ENCODE results near the gene PSMC3.

PSMC3 gene

DNA sequence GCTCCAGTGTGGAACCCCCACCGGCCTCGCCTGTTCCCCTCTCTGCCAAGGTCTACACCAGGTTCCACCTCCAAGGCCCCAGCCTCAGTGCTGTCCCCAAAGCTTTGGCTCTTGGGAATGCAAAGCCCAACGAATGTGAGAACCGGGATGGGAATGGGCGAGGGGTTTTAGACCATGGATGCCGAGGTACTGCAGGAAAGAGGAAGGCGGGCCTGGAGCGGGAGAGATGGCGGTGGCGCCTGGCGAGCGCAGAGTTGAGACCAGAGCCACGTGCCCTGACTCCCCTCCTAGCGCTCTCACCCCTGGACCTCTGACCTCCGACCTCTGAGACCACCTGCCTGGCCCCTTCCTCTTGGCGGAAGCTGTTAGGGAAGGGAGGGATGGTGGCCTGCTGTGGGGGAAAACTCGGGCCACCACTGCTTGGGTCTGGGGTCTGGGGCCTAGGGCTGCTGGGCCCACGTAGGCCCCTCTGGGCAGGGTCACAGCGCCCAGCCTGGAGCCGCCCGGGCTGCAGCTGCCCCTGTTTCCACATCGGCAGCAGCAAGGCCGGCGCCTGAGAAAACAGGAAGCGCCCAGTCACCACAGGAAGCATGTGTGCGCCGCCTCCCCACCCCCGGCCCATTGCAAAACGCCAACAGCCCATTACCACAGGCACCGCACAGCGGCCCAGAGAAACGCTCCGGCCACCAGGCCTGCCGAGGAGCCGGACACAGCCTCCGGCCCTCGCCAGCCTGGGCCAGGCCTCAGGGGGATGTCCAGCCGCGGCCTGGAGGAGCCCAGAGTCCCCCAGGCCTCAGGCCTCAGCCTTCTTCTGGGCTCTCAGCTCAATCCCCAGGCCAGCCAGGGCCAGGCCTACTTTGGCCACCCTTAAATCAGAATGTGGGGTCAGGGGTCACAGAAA, 31.7 kb downstream of the PSMC3 start:
- no peak for DNase-seq (ENCODE audit: low read depth in 2 of 2)

DNA sequence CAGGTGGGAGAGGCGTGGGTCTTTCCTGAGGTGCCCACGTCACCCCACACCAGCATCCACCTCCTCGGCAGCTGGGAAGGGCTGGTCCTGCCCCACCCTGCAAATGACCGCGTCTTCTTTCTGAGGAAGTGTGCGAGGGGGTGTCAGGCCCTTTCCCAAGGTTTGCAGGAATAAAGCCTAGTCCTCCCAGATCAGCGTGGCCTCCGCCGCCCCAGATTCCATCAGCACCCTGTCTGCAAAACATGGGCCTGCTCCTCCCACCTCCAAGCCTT, 32.3 kb downstream of the PSMC3 start:
- DNase-seq (ENCODE audit: low read depth in 2 of 2), result no peak

DNA sequence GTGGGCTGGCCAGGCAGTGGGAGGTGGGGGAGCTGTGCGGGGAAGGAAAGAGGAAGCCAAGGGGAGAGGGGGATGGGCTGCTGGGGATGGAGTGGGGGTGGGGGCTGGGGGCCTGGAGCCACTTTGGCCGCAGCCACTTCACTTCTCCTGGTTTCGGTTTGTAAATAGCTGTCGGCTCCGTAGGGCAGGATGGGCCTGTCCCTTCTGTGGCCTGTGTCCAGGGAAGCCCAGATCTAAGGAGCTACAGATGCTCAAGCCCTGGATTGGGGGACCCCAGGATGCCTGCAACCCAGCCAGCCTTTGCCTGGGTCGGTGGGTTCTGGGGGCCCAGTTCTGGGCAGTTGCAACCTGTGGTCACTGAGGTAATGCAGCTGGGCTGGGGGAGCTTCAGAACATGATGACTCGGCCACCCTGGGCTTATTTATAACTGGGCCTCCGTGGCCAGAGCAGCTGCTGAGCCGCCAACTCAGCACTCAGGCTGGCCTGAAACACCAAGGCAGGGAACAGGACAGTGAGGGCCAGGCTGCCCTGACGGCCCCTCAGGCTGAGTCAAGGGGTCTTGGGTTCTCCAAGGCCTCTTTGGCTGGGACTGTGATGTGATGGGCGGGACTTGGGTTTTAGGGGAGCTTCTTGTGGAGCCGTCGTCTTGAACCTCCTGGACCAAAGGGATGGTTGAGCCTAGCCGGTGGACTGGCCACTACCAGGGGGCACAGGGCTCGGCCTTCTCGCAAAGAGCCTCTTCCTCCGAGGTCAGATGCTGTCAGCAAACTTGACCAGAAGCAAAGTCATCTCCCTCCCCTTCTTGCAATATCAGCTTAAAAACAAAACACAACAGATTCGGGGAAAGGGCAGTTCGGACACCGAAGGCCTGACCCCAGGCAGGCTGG, 32.8 kb downstream of the PSMC3 start:
- no peak for DNase-seq (ENCODE audit: low read depth in 2 of 2)

DNA sequence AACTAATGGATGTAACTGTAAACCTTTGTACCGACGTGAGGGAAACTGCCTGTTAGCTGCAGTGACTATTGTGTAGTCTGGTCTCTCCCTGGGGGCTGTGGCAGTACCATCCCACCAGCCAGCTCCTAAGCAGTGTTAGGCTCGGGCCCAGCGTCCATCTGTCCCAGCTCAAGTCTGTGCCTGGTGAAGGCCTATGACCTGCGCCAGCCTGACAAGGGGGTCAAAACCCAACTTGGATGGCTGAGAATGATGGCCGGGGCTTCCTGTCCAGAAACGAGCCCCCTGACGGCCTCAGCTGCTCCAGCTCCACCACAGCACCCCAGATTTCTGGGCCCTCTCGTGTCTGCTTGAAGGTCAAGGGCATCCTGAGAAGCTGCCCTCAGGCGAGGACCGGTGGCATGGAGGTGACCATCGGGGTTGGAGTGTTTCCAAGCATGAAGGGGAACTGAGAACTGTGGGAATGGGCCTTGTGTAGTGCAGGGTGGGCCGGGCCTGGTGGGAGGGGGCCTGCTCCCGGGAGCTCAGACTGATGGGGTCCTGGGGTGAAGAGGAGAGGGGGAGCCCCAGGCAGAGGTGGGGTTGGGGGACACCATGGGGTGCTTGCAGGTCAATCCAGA, 33.6 kb downstream of the PSMC3 start:
- DNase-seq (ENCODE audit: low read depth in 2 of 2), result no peak

DNA sequence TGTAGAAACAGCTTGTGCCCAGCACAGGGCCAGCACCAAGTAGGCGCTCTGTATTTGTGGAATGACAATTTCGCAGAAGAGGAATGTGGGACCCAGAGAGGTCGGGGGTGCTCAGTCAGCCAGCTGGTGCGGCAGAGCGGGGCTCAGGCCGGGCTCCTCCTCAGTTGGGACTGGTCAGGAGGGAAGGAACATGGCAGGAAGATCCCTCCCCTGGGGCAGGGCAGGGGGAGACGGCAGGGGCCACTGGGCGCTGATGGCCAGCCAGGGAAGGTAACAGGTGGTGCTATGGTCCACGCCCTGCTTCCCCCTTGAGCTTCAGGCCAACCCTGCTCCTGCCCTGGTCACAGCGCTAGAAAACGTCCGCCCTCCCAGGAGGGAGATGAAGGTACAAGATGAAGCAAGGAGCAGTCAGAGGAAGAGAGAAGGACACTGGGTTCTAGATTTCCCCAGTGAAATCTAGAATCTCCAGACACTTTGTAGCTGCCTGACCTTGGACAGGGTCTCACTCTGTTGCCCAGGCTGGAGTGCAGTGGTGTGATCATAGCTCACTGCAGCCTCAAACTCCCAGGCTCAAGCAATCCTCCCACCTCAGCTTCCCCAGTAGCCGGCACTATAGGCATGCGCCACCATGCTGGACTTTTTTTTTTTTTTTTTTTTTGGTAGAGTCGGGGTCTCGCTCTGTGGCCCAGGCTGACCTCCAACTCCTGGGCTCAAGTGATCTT, 34.4 kb downstream of the PSMC3 start:
- DNase-seq (ENCODE audit: low read depth in 2 of 2), result no peak

DNA sequence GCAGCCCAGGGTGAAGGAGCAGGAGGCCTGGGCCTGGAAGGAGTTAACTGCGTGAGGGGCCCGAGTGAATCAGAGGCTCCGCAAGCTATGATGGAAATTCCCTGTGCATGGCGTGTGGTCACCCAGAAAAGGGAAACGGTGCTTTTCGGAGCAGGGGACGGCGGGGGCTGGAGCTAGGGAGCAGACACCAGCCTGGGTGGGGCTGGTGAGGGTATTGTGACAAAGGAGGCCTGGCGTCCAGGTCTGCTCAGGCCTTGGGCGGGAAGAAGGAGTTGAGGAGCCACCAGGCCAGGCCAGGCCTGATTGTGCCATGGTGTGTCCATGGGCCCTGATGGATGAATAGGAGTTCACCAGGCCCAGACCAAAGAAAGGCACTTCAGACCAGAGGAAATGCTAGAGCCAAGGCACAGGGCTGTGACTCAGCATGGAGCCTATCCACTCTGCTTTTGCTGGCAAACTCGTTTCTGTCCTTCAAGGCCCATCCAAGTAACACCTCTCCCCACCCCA, 35.1 kb downstream of the PSMC3 start:
- no peak for DNase-seq (ENCODE audit: low read depth in 2 of 2)

DNA sequence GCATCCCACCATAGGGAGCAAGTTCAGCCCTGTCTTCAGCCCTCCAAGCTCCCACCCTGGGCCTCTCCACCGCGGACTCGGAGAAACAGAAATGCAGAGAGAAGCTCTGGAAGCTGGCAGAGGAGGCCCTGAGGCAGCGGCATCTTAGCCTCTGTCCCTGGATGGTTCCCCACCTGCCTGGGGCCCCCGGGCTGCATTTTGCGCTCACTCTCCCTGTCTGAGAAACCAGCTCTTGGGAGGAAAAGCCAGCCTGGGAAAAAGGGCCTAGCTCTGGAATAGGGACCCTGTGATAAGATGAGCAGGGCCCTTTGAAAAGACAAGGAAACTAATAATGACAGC, 35.8 kb downstream of the PSMC3 start:
- DNase-seq (ENCODE audit: low read depth in 2 of 2), result no peak

DNA sequence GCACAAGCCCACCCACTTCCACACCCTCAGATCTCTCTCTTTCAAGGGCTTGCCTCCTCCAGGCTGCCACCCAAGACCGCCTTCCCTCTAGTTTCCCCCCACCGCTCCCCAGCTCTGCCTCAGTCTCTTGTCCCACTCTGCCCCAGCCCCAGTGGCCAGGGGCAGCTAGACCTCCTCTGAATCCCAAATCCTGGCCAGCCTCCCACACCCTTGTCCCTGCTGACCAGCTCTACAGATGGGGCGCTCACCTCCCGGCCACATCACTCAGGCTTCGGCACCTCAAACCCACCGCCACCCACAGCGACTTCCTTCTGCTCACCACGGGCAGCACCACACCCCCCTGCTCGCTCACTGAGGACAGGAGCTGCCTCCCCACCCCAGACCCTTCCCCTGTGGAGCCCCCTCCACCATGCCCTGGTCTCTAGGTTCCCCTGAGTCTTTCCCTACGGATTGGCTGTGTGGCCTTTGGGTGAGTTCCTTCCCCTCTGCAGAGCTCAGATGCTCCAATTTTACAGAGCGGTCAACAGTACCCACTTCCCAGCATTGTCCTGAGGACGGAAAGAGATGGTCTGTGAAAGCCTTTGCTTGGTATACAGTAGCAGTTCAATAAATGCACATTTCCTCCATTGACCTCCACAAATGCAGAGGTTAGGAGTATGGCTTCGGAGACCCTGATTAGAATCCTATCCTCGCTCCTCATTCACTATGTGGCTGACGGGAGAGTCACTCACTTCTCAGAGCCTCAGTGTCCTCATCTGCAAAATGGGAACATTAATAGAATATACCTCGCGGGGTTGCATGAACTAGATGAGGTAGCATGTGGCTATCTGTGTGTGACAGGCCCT, 36.4 kb downstream of the PSMC3 start:
- DNase-seq (ENCODE audit: low read depth in 2 of 2), result no peak

DNA sequence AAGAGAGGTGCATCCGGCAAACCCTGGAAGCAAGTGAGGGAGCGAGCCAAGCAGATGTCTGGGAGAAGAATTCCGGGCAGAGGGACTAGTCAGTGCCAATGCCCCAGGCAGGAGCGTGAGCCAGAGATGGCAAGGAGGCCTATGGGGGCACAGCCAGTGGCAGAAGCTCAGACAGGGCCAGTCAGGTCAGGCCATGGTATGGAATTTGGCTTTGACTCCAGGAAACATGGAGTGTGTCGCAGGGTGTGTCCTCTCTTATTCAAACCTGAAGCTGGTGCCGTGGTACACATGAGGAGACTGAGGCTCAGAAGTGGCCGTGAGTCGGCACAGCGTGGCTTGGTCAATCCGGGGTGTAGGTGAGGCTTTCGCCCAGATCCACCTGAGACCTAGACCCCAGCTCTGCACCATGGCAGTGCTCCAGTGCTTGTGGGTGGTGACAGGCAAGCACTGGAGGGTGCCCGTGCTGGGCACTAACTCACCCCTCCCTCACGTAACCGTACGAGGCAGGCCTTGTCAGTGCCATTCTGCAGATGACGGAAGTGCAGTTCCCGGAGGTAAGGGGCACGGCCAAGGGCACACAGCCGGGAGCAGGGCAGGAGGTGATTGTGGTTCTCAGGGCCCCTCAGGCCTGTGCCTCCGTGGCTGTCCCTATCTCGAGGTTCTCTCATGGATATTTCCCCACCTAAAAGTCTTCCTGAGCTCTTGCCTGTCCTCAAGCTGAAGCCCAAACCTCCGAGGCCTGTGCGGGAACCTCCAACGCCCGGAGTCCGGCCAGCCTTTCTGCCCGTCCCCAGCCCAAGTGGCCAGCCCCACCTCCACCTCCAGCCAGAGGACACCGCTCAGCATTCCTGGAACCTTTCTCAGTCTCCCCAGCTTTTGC, 37.3 kb downstream of the PSMC3 start:
- DNase-seq (ENCODE audit: low read depth in 2 of 2), result no peak

DNA sequence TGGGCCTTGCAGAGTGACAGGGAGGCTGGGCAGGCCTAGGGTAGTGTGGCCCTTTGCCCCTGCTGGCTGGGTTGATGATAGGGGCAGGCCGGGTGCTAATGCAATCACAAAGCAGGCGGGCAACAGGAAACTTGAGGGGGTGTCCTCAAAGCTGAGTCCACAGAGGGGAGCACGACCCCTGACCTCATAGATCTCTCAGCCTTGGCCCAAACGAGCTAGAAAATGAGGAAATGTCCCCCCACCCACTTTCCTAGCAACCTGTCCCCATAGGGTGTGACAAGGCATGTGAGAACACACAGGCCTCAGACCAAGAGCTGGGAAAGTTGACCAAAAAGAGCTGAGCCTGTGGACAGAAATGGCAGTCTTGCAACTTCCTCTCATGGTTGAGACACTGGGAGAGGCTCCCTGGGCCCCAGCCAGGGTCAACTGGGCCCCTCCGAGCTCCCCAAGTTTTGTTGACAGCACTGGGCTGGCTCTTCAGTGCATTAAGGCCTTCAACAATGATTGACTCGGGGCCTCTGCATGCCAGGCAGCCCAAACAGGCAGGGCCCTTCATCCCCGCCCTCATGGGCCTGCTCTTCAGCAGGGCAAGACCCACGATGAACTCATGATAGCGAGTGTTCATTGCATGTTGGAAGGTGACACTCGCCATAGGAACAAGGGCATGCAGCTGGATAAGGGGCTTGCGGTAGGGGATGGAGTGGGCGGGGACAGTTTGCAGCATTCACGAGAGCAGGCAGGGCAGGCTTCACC, 38.1 kb downstream of the PSMC3 start:
- no peak for DNase-seq (ENCODE audit: low read depth in 2 of 2)

DNA sequence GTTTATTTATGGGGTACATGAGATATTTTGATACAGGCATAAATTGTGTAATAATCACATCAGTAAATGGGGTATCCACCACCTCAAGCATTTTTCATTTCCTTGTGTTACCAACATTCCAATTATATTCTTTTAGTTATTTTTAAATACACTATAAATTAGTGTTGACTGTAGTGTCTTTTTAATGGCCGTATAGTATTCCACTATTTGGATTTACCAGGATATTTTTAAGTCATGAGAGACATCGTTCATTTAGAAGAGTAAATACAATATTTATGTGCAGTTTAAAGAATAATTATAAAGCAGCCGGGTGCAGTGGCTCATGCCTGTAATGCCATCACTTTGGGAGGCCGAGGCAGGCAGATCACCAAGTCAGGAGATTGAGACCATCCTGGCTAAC, 41.7 kb downstream of the PSMC3 start:
- DNase-seq (ENCODE audit: low read depth in 2 of 2), result no peak

DNA sequence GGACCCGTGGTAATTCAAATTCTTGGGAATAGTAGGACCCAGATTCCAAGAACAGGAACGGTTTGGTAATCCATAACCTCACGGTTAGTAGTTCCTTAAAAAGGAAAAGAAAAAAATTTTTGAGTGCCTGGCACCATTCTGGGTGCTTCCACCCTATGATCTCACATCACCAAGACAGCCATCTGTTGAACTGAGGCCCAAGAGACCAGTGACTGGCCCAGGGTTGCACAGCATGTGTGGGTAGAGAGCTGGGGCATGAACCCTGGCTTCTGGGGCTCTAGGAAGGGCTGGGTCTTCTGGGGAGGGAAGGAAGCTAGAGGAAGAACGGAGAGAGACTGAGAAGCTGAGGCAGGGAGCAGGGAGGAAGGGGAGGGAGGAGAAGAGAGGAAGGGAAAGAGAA, 43.2 kb downstream of the PSMC3 start:
- DNase-seq (ENCODE audit: low read depth in 2 of 2), result no peak

DNA sequence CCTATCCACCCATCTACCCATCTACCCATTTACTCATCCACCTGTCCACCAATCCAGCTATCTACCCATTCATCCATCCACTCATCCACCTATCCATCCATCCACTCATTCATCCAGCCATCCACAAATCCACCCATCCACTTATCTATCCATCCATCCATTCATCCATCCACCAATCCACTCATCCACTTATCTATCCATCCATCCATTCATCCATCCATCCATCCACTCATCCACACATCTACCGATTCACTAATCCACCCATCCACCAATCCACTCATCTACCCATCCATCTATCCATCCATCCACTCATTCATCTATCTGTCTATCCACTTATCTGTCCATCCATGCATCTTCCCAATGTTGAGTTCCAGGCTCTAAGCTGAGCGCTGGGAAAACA, 46.2 kb downstream of the PSMC3 start:
- no peak for DNase-seq (ENCODE audit: low read depth in 2 of 2)

DNA sequence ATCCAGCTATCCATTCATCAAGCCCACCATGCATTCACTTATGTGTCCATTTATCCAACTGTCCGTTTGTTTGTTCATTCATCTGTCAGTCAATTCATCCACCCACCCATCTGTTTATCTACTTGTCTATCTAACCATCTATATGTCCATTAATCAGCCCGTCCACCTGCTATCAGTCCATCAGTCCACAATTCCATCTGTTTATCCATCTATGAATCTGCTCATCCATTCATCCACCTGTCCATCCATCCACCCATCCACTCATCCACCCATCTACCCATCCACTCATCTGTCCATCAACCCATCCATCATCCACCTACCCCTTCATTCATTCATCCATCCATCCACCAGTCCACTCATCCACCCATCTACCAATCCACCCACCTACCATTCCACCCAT, 46.9 kb downstream of the PSMC3 start:
- DNase-seq (ENCODE audit: low read depth in 2 of 2), result no peak

DNA sequence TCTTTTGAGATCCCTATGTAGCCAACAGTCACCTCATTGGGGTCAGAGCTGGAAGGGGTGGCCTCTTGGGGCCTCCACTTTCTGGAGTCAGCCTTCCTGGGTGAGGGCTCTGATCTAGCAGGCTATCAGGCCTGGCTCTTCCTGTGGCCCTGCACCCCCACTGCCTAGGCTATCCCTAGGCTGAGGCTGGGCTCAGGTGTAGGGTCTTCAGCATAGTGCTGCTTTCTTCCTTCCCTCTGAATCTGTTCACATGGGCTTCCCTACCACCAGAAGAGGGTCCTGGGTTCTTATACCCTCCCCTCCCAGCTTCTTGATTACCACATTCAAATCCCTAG, 47.4 kb downstream of the PSMC3 start:
- no peak for DNase-seq (ENCODE audit: low read depth in 2 of 2)

DNA sequence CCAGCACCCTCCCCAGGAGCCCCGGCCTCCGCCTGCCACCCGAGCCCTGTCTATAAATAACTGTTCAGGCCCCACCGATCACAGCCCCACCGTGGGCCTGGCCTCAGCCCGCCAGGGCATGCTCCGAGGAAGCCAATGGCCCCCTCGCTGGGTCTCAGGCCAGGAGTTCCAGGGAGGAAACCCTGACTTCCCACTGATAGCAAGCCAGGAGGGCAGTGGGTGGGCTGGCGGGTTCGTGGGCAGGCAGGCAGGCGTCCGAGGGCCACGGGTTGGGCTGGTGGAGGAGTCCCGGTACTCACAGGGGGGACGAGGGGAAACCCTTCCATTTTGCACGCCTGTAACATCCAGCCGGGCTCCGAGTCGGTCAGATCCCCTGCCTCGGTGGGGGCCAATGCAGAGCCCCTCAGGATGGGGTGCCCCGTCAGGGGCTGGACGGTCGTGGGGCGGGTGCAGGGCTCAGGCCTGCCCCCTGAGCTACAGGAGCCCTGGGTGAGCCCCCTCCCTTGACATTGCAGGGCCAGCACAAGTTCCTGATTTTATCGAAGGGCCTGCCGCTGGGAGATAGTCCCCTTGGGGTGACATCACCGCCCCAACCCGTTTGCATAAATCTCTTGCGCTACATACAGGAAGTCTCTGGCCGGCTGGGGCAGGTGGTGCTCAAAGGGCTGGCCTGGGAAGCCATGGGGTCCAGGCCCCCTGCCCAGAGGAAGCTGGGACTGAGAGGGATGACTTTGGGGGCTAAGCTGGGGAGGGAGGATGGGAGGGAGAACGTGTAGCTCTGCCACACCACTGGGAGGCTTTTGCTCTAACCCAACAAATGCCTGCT, 48.0 kb downstream of the PSMC3 start, which contains the start of gene SPI1:
TSS of gene SPI1 (minus strand) at position 538 of the 826 bp plus-strand sequence. CDS start at position 344, 194 bp downstream.
- no peak for DNase-seq (ENCODE audit: low read depth in 2 of 2)

DNA sequence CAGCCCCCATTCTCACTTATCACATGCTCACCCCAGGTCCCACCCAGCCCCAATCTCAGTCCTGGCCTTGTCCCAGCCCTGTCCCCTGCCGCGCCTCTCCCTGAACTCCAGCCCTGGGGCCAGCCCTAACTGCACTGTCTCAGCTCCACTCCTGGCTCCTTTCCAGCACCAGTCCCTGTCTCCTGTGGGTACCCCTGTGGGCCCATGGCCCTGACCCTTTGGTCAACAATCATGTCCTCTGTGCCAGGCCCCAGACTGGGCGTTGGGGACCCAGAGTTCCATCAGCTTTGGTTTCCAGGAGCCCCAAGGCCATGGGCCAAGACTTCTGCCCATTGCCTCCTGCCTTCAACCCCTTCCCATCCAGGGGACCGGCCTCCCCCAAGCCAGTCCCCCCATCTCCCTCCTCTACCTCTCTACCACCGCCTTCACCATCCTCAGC, 48.6 kb downstream of the PSMC3 start:
- DNase-seq (ENCODE audit: low read depth in 2 of 2), result no peak
